GM12892 (cell line): Measurements from ENCODE around the gene MBIP.

Source experiments
- POLR2A ChIP-seq: IDR thresholded peaks from 2 replicates; pipeline ENCODE4 v1.6.1; 2011; ENCODE audit warnings: low read depth, low read length, control low read depth
- POLR2AphosphoS5 ChIP-seq: IDR thresholded peaks from 2 replicates; pipeline ENCODE4 v1.6.1; 2011; ENCODE audit warnings: low read depth, low read length, control low read depth
- TAF1 ChIP-seq: IDR thresholded peaks from 2 replicates; pipeline ENCODE4 v1.6.1; 2011; ENCODE audit warnings: low read depth, mild to moderate bottlenecking, control low read depth, low read length, borderline replicate concordance

- TF ChIP-seq POLR2AphosphoS5, result no peak
- no peak for TF ChIP-seq POLR2A
- TF ChIP-seq TAF1, result no peak
Observed at GRCh38 chr14:36363704-36364103, 43.3 kb upstream of the MBIP start.
